ENCODE measurements around the gene PJA1. TPM values are rescaled to one million over a fixed set of nuclear protein-coding genes. Genes with fewer than 3 reads are reported as not detected.

Gene PJA1
- total and polyA plus RNA-seq, 2 donors (not counting 3 experiments of a cell fraction or from before 2014, with no cell fraction given): 8.2 to 16.1 TPM

DNA sequence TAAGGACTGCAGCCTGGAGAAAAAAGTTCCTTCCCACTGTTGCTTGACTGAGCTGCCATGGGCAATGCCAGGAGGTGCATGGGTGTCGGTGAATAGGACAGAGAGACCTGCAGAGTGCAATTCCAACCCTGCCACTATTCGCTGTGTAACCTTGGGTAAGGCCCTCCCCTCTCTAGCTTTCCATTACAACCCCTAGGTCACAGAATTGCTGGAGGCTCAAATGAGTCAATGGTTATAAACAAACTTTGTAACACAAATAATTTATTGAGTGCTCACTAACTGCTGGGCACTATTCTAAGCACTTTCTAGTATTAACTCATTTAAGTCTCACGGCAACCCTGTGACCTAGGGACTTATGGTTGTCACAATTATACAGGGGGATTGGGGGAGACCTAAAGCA lies 37.8 kb downstream of the PJA1 start:
- no TSS peak for BruUV-seq (replicated peaks)
- Histone ChIP-seq H3K9me3 (replicated peaks; ENCODE audit: control insufficient read depth, insufficient read depth, low read length) (no peaks in the 10 kb centered on the region), H3K27ac (ENCODE audit: insufficient read depth, low read depth, low read length) (no peak overlapping the region), H3K4me2 (ENCODE audit: insufficient read depth, low read length) (no peak overlapping the region), H3K9ac (replicated peaks; ENCODE audit: extremely low read depth, insufficient read depth, low read length) (no peak overlapping the region), H3K4me3 (replicated peaks in 1 of 3; ENCODE audit: insufficient read depth in 1 of 3, low read depth in 1 of 3, low read length in 3 of 3) (no peak overlapping the region), H2AFZ (ENCODE audit: low read depth, low read length) (no peak overlapping the region), H4K20me1 (replicated peaks; ENCODE audit: control insufficient read depth, extremely low read depth, insufficient read depth, low read length) (no peaks in the 10 kb centered on the region), H3K79me2 (ENCODE audit: control insufficient read depth, insufficient read depth, low read length) (no peaks in the 10 kb centered on the region), H3K36me3 (ENCODE audit: control insufficient read depth in 2 of 2, extremely low read depth in 1 of 2, insufficient read depth in 2 of 2, low read length in 2 of 2) (no peaks in the 10 kb centered on the region), H3K9me1 (replicated peaks; ENCODE audit: control insufficient read depth, extremely low read depth, insufficient read depth, low read length) (no peaks in the 10 kb centered on the region), H3K4me1 (ENCODE audit: control insufficient read depth, extremely low read depth, insufficient read depth, low read length) (no peaks in the 10 kb centered on the region), H3K27me3 (ENCODE audit: control insufficient read depth in 2 of 2, insufficient read depth in 2 of 2, low read length in 2 of 2) (peaks cover 13 to 20% of the 10 kb centered on the region in 2 experiments)
- intact Hi-C loops (cut with micrococcal nuclease) (no loop called here), dilution Hi-C loops (cut with MboI; ENCODE audit: extremely low pct_ligation_motif_present, low sequenced_read_pairs) (no loop called here)
- ChIA-PET POLR2A (no interaction called here), CTCF (no interaction called here)
- FAIRE-seq (no peak), DNase-seq (ENCODE audit: low read depth, low spot score) (no peak)
- TF ChIP-seq JUN (IDR thresholded peaks at IDR 0.05; ENCODE audit: borderline replicate concordance, insufficient read depth, insufficient read length, low read depth): no peak
- TF ChIP-seq FOS (IDR thresholded peaks at IDR 0.05; ENCODE audit: borderline replicate concordance, insufficient read depth, low read length): no peak
- TF ChIP-seq EZH2 (IDR thresholded peaks at IDR 0.05; ENCODE audit: borderline replicate concordance, low read depth, low read length, severe bottlenecking): no peak
- TF ChIP-seq POLR2A (IDR thresholded peaks at IDR 0.05; ENCODE audit: low read depth, low read length): no peak
- no peak for TF ChIP-seq POLR2AphosphoS5 (IDR thresholded peaks at IDR 0.05; ENCODE audit: insufficient read depth, low read depth, low read length)
- no peak for TF ChIP-seq CTCF (IDR thresholded peaks at IDR 0.05; ENCODE audit: extremely low read depth in 1 of 2, insufficient read depth in 1 of 2, low read depth in 1 of 2, low read length in 2 of 2)
- TF ChIP-seq, protein P1, sequence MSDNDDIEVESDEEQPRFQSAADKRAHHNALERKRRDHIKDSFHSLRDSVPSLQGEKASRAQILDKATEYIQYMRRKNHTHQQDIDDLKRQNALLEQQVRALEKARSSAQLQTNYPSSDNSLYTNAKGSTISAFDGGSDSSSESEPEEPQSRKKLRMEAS (IDR thresholded peaks at IDR 0.05; ENCODE audit: insufficient read depth, insufficient read length): no peak
- no peak for TF ChIP-seq GATA2 (IDR thresholded peaks at IDR 0.05; ENCODE audit: insufficient read depth, insufficient read length, low read depth, low read length)
- TF ChIP-seq MYC (IDR thresholded peaks at IDR 0.05; ENCODE audit: low read depth, low read length): no peak
